HCT116 (cell line): ENCODE measurements around the gene GGTLC2. TPM values are rescaled to one million over a fixed set of nuclear protein-coding genes. Genes with fewer than 3 reads are reported as not detected.
"Not testable (repeated sequence)": the region's sequence is repeated elsewhere in the genome, so short reads cannot be mapped to it uniquely, and the experiment has no call there.

Experiments
- ATAC-seq: fragments of 200-7000 bp; cut with Tn5 transposase; 2 replicates; pipeline ENCODE4 v1.9.1; 2020; ENCODE audit warnings: mild to moderate bottlenecking, moderate library complexity
- BruUV-seq: library from RNA; stranded (reverse); fragments of 400-500 nt; replicated peaks from 2 replicates; lab custom pipeline; 2021; lab: Mats Ljungman, UMichigan
- CTCF ChIA-PET: fragments of 300-600 bp; sonication (Branson Sonifier 250); formaldehyde crosslinking; loops from one replicate; lab custom pipeline; 2021; ENCODE audit warnings: antibody characterized with exemption; lab: Charles Lee
- POLR2A ChIA-PET: fragments of 300-600, 350-600 bp; sonication (Branson Sonifier 250); formaldehyde crosslinking; loops from one replicate; lab custom pipeline; 2021; ENCODE audit warnings: antibody characterized with exemption; lab: Charles Lee
- RAD21 ChIA-PET, 2 experiments: fragments of 300-600 bp; sonication (Branson Sonifier 250); formaldehyde crosslinking; loops; one replicate each; lab custom pipeline; 2023; ENCODE audit warnings: low total read pairs in 2 of 2; ENCODE audit not compliant: uncharacterized antibody in 2 of 2, unreplicated experiment in 2 of 2, low non-redundant PET in 1 of 2; lab: Charles Lee
- DNase-seq: peaks from one replicate; pipeline ENCODE4 v3.0.0-alpha.2; 2010; ENCODE audit warnings: low read depth, low spot score
- H2AFZ ChIP-seq: fragments of 200-600 bp; shearing (Covaris generic), sonication (generic); 2 replicates; pipeline ENCODE4 v1.6.1; 2017; ENCODE audit warnings: low read depth, mixed run types, mixed read lengths, antibody characterized with exemption, low read length; ENCODE audit not compliant: poor library complexity, severe bottlenecking
- H3K27ac ChIP-seq: 2 replicates; pipeline ENCODE4 v1.5.1; 2012; ENCODE audit warnings: low read depth, low read length
- H3K27me3 ChIP-seq: fragments of 200-600 bp; sonication (generic); 2 replicates; pipeline ENCODE4 v1.6.1; 2016; ENCODE audit warnings: mixed run types, low read length, mixed read lengths; ENCODE audit not compliant: insufficient read depth
- H3K36me3 ChIP-seq, 2 experiments: fragments of 200-500 bp in 1 of 2; fragments of 200-600 bp in 1 of 2; sonication (Bioruptor generic) in 1 of 2; sonication (generic) in 1 of 2; 2 replicates each; pipeline versions ENCODE4 v1.5.1 to v1.6.1; 2014 to 2016; ENCODE audit warnings: low read length in 2 of 2, inconsistent platforms in 1 of 2, mixed read lengths in 1 of 2, mixed run types in 1 of 2; ENCODE audit not compliant: insufficient read depth in 2 of 2, control insufficient read depth in 1 of 2
- H3K4me1 ChIP-seq, 2 experiments: fragments of 200-600 bp in 1 of 2; sonication (generic) in 1 of 2; 2 replicates each; pipeline versions ENCODE4 v1.5.1 to v1.6.1; 2012 to 2017; ENCODE audit warnings: low read length in 2 of 2, inconsistent platforms in 1 of 2, mild to moderate bottlenecking in 1 of 2, mixed read lengths in 1 of 2, mixed run types in 1 of 2, moderate library complexity in 1 of 2; ENCODE audit not compliant: insufficient read depth in 2 of 2, control insufficient read depth in 1 of 2
- H3K4me2 ChIP-seq: fragments of 200-600 bp; sonication (generic); 2 replicates; pipeline ENCODE4 v1.6.1; 2017; ENCODE audit warnings: mixed run types, low read length, mixed read lengths
- H3K4me3 ChIP-seq, 2 experiments: fragments of 200-600 bp in 1 of 2; sonication (generic) in 1 of 2; replicated peaks in 1 of 2; 2 replicates each; pipeline ENCODE4 v1.5.1; 2011 to 2016; ENCODE audit warnings: low read length in 2 of 2, control low read depth in 1 of 2, low read depth in 1 of 2, mild to moderate bottlenecking in 1 of 2, mixed read lengths in 1 of 2, mixed run types in 1 of 2
- H3K79me2 ChIP-seq: fragments of 200-600 bp; sonication (generic); 2 replicates; pipeline ENCODE4 v1.6.1; 2017; ENCODE audit warnings: mild to moderate bottlenecking, mixed run types, low read length, moderate library complexity, mixed read lengths; ENCODE audit not compliant: insufficient read depth
- H3K9ac ChIP-seq: fragments of 200-600 bp; sonication (generic); 2 replicates; pipeline ENCODE4 v1.6.1; 2016; ENCODE audit warnings: low read length, mixed read lengths
- H3K9me2 ChIP-seq: fragments of 200-600 bp; sonication (generic), shearing (Covaris generic); 2 replicates; pipeline ENCODE4 v1.6.1; 2017; ENCODE audit warnings: mixed run types, mild to moderate bottlenecking, moderate library complexity; ENCODE audit not compliant: insufficient read depth
- H3K9me3 ChIP-seq, 2 experiments: fragments of 200-500 bp in 1 of 2; fragments of 200-600 bp in 1 of 2; sonication (Bioruptor generic) in 1 of 2; sonication (generic) in 1 of 2; 2 replicates each; pipeline ENCODE4 v1.6.1; 2014 to 2017; ENCODE audit warnings: low read length in 2 of 2, mixed read lengths in 2 of 2, inconsistent platforms in 1 of 2, low read depth in 1 of 2, mild to moderate bottlenecking in 1 of 2, mixed run types in 1 of 2, moderate library complexity in 1 of 2; ENCODE audit not compliant: control insufficient read depth in 1 of 2, insufficient read depth in 1 of 2
- H4K20me1 ChIP-seq: fragments of 200-600 bp; sonication (generic), shearing (Covaris generic); 2 replicates; pipeline ENCODE4 v1.6.1; 2017; ENCODE audit warnings: mixed run types, mild to moderate bottlenecking, moderate library complexity; ENCODE audit not compliant: insufficient read depth
- CBX3 ChIP-seq: IDR thresholded peaks from 2 replicates; pipeline ENCODE4 v1.6.1; 2012; ENCODE audit warnings: low read depth
- CEBPB ChIP-seq: IDR thresholded peaks from 2 replicates; pipeline ENCODE4 v1.6.1; 2012; ENCODE audit warnings: low read depth
- CTCF ChIP-seq, 3 experiments: fragments of 200-600 bp in 1 of 3; sonication (generic) in 1 of 3; IDR thresholded peaks in 2 of 3; conservative IDR thresholded peaks in 1 of 3; 2 replicates each; pipeline ENCODE4 v1.5.1; 2012 to 2017; ENCODE audit warnings: low read depth in 2 of 3, low read length in 2 of 3, antibody characterized with exemption in 1 of 3, borderline replicate concordance in 1 of 3, control low read depth in 1 of 3, mild to moderate bottlenecking in 1 of 3, mixed read lengths in 1 of 3, mixed run types in 1 of 3, moderate library complexity in 1 of 3; ENCODE audit not compliant: insufficient read depth in 1 of 3
- ELF1 ChIP-seq: IDR thresholded peaks from 2 replicates; pipeline ENCODE4 v1.6.1; 2012; ENCODE audit warnings: low read depth, borderline replicate concordance
- FOSL1 ChIP-seq: IDR thresholded peaks from 2 replicates; pipeline ENCODE4 v1.6.1; 2012; ENCODE audit warnings: low read depth
- JUND ChIP-seq: IDR thresholded peaks from 2 replicates; pipeline ENCODE4 v1.6.1; 2012
- MAX ChIP-seq: IDR thresholded peaks from 2 replicates; pipeline ENCODE4 v1.6.1; 2012
- POLR2A ChIP-seq: IDR thresholded peaks from 2 replicates; pipeline ENCODE4 v1.7.0; 2011; ENCODE audit warnings: borderline replicate concordance; ENCODE audit not compliant: insufficient read depth, insufficient read length; ENCODE audit errors: extremely low read depth
- RAD21 ChIP-seq: IDR thresholded peaks from 2 replicates; pipeline ENCODE4 v1.6.1; 2012; ENCODE audit warnings: low read depth, mild to moderate bottlenecking
- SIN3A ChIP-seq: IDR thresholded peaks from 2 replicates; pipeline ENCODE4 v1.6.1; 2012; ENCODE audit warnings: low read depth
- SP1 ChIP-seq: IDR thresholded peaks from 2 replicates; pipeline ENCODE4 v1.6.1; 2012; ENCODE audit warnings: low read depth
- SRF ChIP-seq: IDR thresholded peaks from 2 replicates; pipeline ENCODE4 v1.6.1; 2012; ENCODE audit warnings: low read depth
- YY1 ChIP-seq: IDR thresholded peaks from 2 replicates; pipeline ENCODE4 v1.6.1; 2011; ENCODE audit warnings: low read length, low read depth, moderate library complexity, mild to moderate bottlenecking; ENCODE audit not compliant: insufficient replicate concordance; ENCODE audit errors: extremely low read depth
- ZBTB33 ChIP-seq: IDR thresholded peaks from 2 replicates; pipeline ENCODE4 v1.6.1; 2011; ENCODE audit warnings: mild to moderate bottlenecking, low read length, moderate library complexity; ENCODE audit not compliant: insufficient replicate concordance; ENCODE audit errors: extremely low read depth
- ZNF274 ChIP-seq: fragments of 200-500 bp; sonication (Bioruptor generic); IDR thresholded peaks from 2 replicates; pipeline ENCODE4 v1.6.1; 2014; ENCODE audit warnings: mild to moderate bottlenecking, low read depth, low read length, inconsistent platforms
- intact Hi-C: fragments of 100-400 bp; cut with micrococcal nuclease; formaldehyde crosslinking; loops from 2 replicates; pipeline ENCODE4 v1.10.0; 2022
- total RNA-seq: library from RNA; stranded (reverse); gene quantifications from one replicate; pipeline ENCODE4 v1.2.1, GENCODE V29; 2021; ENCODE audit not compliant: unreplicated experiment

GGTLC2 gene
- total RNA-seq, 1 experiment from 2014 or later, result not detected

GRCh38 chr22:22605074-22605404 is 39.4 kb upstream of the GGTLC2 start:
- Histone ChIP-seq H3K27me3 (no peaks in the 10 kb centered on the region), H3K4me1 (no peaks in the 10 kb centered on the region), H3K4me2 (no peak overlapping the region), H2AFZ (no peak overlapping the region), H3K4me3 (no peak overlapping the region), H3K27ac (no peak overlapping the region), H3K9me2 (no peaks in the 10 kb centered on the region), H3K9me3 (no peaks in the 10 kb centered on the region), H3K79me2 (no peaks in the 10 kb centered on the region), H4K20me1 (no peaks in the 10 kb centered on the region), H3K9ac (no peak overlapping the region), H3K36me3 (no peaks in the 10 kb centered on the region)
- ChIA-PET RAD21 (no interaction called here), CTCF (no interaction called here), POLR2A (no interaction called here)
- DNase-seq (no peak), ATAC-seq (no peak)
- TF ChIP-seq SP1 (no peak), RAD21 (no peak), ZBTB33 (no peak), JUND (no peak), ZNF274 (no peak), CTCF (IDR thresholded peaks at IDR 0.05 in 2 of 3, conservative IDR thresholded peaks at IDR 0.05 in 1 of 3; ENCODE audit: borderline replicate concordance in 1 of 3, insufficient read depth in 1 of 3, low read depth in 2 of 3, low read length in 2 of 3) (no peak), SIN3A (no peak), CEBPB (no peak), CBX3 (no peak), FOSL1 (no peak), MAX (no peak), SRF (no peak), ELF1 (no peak), POLR2A (no peak), YY1 (no peak)
- no TSS peak for BruUV-seq
- intact Hi-C loops, result no loop called here

- ATAC-seq, H2AFZ ChIP-seq, H3K9me3 ChIP-seq, H4K20me1 ChIP-seq, H3K9me2 ChIP-seq, H3K4me3 ChIP-seq, H3K4me1 ChIP-seq, CTCF ChIA-PET, DNase-seq, H3K4me2 ChIP-seq, RAD21 ChIA-PET, H3K9ac ChIP-seq, H3K27ac ChIP-seq, POLR2A ChIA-PET, H3K79me2 ChIP-seq, H3K36me3 ChIP-seq, BruUV-seq, H3K27me3 ChIP-seq, intact Hi-C loops: not testable (repeated sequence)
These were observed 36.4 kb upstream of the GGTLC2 start for GRCh38 chr22:22608022-22608421.
